Measurements from ENCODE around the gene SLC6A8. TPM values are rescaled to one million over a fixed set of nuclear protein-coding genes. Genes with fewer than 3 reads are reported as not detected.

SLC6A8 gene
- total RNA-seq, 2 experiments from 2014 or later, result 0.39 to 0.58 TPM

DNA sequence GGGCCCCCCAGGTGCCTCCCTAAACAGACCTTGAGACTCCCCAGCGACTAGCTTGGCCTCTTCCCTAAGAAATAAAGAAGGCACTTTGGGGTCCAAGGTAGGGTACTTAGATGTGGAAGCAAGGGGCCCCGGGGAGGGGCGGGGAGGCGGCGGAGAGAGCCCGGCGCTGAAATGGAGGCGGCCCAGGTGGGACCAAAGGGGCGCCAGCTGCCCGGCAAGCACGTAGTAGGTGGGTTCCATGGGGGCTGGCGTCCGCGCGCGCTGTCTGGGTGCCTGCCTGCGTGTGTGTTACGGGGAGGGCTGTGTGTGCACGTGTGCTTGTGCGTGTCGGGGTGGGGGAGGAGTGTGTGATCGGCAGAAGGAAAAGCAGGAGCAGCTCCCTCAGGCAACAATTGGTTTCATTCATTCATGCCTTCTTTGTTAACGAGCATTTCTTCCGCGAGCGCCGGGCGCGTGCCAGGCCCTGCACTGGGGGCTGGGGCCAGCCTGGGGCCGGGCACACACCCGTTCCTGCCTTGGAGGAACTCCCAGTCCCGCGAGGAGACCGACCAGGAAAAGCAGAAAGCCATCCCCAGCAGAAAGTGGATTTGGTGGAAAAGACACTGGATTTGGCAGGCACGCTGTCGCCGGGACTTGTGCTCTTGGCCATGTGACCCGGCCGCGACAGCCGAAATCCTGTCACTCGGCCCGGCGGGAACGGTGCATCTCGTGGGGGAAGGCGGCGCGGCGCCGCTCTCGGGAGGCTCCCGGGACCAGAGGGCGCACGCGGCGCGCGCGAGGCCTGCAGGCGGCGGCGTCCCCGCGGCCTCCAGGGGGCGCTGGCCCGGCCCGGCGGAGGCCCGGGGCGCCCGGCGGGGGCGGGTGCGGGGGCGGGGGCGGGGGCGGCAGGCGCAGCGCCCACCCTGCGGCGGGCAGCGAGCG lies 44.0 kb upstream of the SLC6A8 start:
- Mint-ChIP-seq H3K27me3 (peaks cover 33% of the 10 kb centered on the region), H3K4me1 (peaks cover 12% of the 10 kb centered on the region), H3K36me3 (ENCODE audit: low read depth) (no peaks in the 10 kb centered on the region), H3K4me3 (no peak overlapping the region), H3K9me3 (ENCODE audit: low read depth) (no peaks in the 10 kb centered on the region), H3K27ac (no peak overlapping the region)
- ATAC-seq, result no peak
- intact Hi-C loops (cut with DNase I, micrococcal nuclease), result no loop called here
- CTCF ChIA-PET, result interaction anchor here (1.0 to 1.5 kb wide), 3 partner anchors 13 to 36 kb away, joined by 3 to 12 read pairs (median 4); no protein-coding TSS in a partner anchor
- POLR2A ChIA-PET, result no interaction called here
- DNase-seq, result no peak

DNA sequence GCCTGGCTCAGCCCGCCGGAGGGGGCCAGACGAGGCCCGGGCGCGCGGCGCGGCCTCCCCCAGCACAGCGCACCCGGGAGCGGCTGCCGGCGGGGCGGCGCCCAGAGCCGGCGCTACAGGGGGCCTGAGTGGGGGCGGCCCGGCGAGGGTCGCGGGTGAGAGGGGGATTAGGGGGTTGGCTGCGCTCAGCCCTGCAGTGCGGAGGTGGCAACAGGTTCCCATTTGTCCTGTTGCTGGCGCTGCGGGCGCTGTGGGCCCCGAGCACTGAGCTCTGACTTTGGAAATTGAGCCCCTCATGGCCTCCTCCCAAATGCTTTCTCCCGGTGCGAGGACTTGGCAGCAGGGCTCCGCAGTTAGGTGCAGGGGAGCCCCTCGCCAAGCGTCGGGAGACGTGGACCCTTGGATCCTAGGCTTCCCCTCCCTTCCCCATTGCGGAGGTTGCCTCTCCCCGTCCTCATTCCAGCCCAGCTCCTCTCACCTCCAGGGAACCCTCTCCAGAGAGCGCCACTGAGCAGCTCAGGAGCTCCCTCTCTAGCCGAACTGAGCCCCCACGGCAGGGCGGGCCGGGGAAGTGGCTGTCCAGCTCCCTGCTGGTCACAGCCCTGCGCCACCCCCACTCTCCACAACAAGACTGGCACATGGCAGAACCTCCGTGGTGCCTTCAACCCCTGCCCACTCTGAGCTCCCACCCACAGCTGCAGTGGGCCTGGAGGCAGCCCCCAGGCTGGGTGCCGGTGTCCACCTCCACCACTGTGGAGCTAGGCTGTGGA lies 43.2 kb upstream of the SLC6A8 start:
- Mint-ChIP-seq H3K4me3 (no peak overlapping the region), H3K36me3 (ENCODE audit: low read depth) (no peaks in the 10 kb centered on the region), H3K4me1 (peaks cover 12% of the 10 kb centered on the region), H3K9me3 (ENCODE audit: low read depth) (no peaks in the 10 kb centered on the region), H3K27me3 (peaks cover 35% of the 10 kb centered on the region), H3K27ac (no peak overlapping the region)
- DNase-seq, result no peak
- intact Hi-C loops (cut with DNase I, micrococcal nuclease), result loop anchor here (5.0 kb wide), 3 partner anchors 37 to 702 kb away; no protein-coding TSS in a partner anchor
- ATAC-seq, result no peak
- POLR2A ChIA-PET, result interaction anchor here (0.7 kb wide), 1 partner anchor 60 kb away, joined by 3 read pairs; no protein-coding TSS in a partner anchor
- CTCF ChIA-PET, result interaction anchor here (0.8 to 1.7 kb wide), 6 partner anchors 13 to 80 kb away, joined by 3 to 12 read pairs (median 4); partner anchors contain the start of gene CCNQ

DNA sequence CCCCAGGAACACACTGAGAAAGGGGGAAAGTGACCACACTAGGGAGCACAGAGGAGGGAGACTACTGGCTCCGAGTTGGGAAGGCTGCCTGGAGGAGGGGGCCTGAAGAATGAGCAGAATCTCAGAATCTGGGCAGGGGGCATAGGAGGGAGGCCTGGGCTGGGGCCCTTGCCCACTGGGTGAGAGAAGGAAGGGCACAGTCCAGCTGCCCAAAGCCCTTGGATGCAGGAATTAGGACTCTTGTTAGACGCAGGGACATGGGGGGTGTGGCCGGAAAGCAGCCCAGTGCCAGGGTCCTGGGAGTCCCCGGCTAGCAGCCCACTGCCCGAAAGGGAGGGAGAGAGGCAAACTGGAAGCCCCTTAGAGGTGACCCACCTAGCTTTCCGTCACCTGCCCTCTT lies 42.6 kb upstream of the SLC6A8 start:
- Mint-ChIP-seq H3K4me3 (no peak overlapping the region), H3K27me3 (peaks cover 35% of the 10 kb centered on the region), H3K27ac (no peak overlapping the region), H3K36me3 (ENCODE audit: low read depth) (no peaks in the 10 kb centered on the region), H3K4me1 (peaks cover 12% of the 10 kb centered on the region), H3K9me3 (ENCODE audit: low read depth) (no peaks in the 10 kb centered on the region)
- ChIA-PET POLR2A (no interaction called here), CTCF (interaction anchor here (0.8 to 1.7 kb wide), 6 partner anchors 14 to 81 kb away, joined by 3 to 12 read pairs (median 4); partner anchors contain the start of gene CCNQ)
- no peak for ATAC-seq
- intact Hi-C loops (cut with DNase I, micrococcal nuclease), result loop anchor here (5.0 kb wide), 3 partner anchors 38 to 703 kb away; no protein-coding TSS in a partner anchor
- DNase-seq, result no peak

DNA sequence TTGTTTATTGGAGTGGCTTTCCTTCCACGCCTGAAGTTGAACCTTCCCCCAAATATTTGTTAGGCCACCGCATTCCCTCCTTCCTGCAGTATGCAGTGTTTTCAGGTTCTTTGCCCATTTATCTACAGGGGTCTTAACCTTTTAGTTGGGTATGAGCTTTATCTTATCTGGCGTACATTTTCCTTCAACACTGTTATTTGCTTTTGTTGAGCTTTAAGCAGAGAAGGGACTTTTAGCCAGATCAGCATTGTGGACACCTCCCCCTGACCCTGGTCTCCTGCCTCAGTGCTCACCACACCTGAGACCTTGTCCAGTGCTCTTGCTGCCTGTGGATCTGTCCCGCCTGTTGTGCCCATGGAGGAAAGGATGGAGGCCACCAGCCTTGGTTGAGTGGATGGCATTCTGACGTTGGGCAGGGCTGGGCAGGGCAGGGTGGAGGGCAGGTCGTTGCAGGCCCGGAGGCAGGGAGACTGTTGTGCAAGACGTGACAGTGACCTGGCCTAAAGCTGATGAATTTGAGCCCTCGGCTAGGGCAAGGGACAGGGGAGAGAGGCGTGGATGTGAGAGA lies 41.7 kb upstream of the SLC6A8 start:
- H3K9me3 Mint-ChIP-seq (ENCODE audit: low read depth), result no peaks in the 10 kb centered on the region
- CTCF ChIA-PET, result interaction anchor here (1.2 to 1.7 kb wide), 6 partner anchors 10 to 91 kb away, joined by 3 to 7 read pairs (median 4); no protein-coding TSS in a partner anchor
- intact Hi-C loops (cut with DNase I, micrococcal nuclease), result loop anchor here (2.0 to 5.0 kb wide), 4 partner anchors 35 to 704 kb away; no protein-coding TSS in a partner anchor
- H3K36me3 Mint-ChIP-seq (ENCODE audit: low read depth), result no peaks in the 10 kb centered on the region
- peaks cover 33% of the 10 kb centered on the region for H3K27me3 Mint-ChIP-seq
- ATAC-seq (no peak), DNase-seq (no peak)
- H3K4me1 Mint-ChIP-seq, result peaks cover 12% of the 10 kb centered on the region
- H3K27ac Mint-ChIP-seq, result no peak overlapping the region
- POLR2A ChIA-PET, result no interaction called here
- no peak overlapping the region for H3K4me3 Mint-ChIP-seq

DNA sequence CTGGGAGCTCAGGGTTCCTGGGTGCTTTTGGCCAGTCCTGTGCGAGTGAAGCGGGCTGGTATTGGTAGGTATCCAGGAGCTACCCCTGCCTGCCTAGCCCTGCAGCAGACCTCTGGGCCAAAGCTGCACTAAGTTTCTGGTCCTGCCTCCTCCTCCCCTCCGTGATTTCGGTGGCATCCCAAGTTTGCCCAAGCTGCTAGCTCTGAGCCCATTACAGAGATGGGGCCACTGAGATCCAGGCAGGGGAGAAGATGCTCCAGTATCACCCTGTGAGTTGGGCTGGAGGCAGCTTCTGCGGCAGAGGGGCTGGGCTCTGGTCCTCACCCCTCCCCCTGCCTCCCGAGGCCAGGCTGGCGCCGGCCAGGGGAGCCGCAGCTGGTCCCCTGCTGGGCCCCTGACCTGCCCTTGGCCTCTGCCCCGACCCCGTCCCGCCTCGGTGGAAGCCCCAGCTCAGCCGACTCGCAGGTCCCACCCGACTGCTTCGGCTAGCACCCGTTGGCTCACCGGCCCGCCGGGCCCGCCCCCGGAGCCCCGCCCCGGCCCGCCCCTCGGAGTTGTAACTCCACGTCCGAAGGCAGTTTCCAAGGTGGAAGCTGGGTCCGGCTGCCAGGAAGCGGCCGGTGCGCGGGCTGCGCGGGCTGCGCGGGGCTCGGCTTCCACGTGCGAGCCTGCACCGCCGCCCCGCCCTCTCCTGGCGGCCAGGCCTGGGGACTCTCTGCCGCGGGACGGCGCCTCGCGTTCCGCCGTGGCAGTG lies 40.9 kb upstream of the SLC6A8 start, which contains the start of gene DUSP9:
Gene DUSP9, plus strand, starts transcription at position 584 of the 754 bp plus-strand sequence. CDS start 751 bp downstream, outside the sequence.
- DNase-seq, result no peak
- Mint-ChIP-seq H3K36me3 (ENCODE audit: low read depth) (no peaks in the 10 kb centered on the region), H3K27me3 (peaks cover 29% of the 10 kb centered on the region), H3K27ac (no peak within 1 kb of the TSS), H3K4me1 (peaks cover 8% of the 10 kb centered on the region), H3K4me3 (no peak within 1 kb of the TSS), H3K9me3 (ENCODE audit: low read depth) (no peaks in the 10 kb centered on the region)
- POLR2A ChIA-PET, result interaction anchor here (0.6 kb wide), 1 partner anchor 37 kb away, joined by 3 read pairs; no protein-coding TSS in a partner anchor
- no peak for ATAC-seq
- intact Hi-C loops (cut with DNase I, micrococcal nuclease), result loop anchor here (2.0 to 5.0 kb wide), 4 partner anchors 36 to 704 kb away; no protein-coding TSS in a partner anchor
- CTCF ChIA-PET, result interaction anchor here (0.7 to 3.4 kb wide), 9 partner anchors 9 to 199 kb away, joined by 3 to 12 read pairs (median 4); no protein-coding TSS in a partner anchor

DNA sequence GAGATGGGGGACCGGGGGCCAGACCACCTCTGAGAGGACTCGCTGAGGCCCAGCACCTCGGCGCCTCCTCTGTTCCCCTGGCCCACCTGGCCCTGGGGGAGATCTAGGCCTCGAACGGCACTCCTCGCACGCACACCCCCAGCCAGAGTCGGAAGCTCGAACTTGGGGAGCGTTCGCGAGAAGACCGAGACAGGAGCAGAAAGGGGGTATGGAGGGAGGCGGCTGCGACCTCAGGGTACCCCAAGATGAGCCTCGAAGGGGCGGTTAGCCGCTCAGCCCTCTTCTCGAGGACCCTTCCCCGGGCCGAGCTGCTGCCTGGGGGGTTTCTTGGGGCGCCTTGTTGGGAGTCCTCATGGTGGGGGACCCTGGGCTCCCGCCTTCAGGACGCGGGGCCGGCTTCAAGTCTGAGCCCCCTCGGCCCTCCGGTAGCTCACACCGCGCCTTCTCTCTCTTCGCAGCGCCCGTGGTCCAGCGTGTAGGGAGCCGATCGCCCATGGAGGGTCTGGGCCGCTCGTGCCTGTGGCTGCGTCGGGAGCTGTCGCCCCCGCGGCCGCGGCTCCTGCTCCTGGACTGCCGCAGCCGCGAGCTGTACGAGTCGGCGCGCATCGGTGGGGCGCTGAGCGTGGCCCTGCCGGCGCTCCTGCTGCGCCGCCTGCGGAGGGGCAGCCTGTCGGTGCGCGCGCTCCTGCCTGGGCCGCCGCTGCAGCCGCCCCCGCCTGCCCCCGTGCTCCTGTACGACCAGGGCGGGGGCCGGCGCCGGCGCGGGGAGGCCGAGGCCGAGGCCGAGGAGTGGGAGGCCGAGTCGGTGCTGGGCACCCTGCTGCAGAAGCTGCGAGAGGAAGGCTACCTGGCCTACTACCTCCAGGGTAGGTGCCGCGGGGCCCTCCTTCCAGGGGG lies 40.0 kb upstream of the SLC6A8 start:
- POLR2A ChIA-PET, result no interaction called here
- Mint-ChIP-seq H3K27me3 (peaks cover 27% of the 10 kb centered on the region), H3K4me1 (peaks cover 6% of the 10 kb centered on the region), H3K9me3 (ENCODE audit: low read depth) (no peaks in the 10 kb centered on the region), H3K27ac (no peak overlapping the region), H3K36me3 (ENCODE audit: low read depth) (no peaks in the 10 kb centered on the region), H3K4me3 (no peak overlapping the region)
- DNase-seq (no peak), ATAC-seq (no peak)
- CTCF ChIA-PET, result interaction anchor here (1.0 to 3.4 kb wide), 4 partner anchors 10 to 108 kb away, joined by 4 to 12 read pairs (median 4); no protein-coding TSS in a partner anchor
- intact Hi-C loops (cut with DNase I, micrococcal nuclease), result loop anchor here (2.0 to 5.0 kb wide), 4 partner anchors 37 to 705 kb away; no protein-coding TSS in a partner anchor

DNA sequence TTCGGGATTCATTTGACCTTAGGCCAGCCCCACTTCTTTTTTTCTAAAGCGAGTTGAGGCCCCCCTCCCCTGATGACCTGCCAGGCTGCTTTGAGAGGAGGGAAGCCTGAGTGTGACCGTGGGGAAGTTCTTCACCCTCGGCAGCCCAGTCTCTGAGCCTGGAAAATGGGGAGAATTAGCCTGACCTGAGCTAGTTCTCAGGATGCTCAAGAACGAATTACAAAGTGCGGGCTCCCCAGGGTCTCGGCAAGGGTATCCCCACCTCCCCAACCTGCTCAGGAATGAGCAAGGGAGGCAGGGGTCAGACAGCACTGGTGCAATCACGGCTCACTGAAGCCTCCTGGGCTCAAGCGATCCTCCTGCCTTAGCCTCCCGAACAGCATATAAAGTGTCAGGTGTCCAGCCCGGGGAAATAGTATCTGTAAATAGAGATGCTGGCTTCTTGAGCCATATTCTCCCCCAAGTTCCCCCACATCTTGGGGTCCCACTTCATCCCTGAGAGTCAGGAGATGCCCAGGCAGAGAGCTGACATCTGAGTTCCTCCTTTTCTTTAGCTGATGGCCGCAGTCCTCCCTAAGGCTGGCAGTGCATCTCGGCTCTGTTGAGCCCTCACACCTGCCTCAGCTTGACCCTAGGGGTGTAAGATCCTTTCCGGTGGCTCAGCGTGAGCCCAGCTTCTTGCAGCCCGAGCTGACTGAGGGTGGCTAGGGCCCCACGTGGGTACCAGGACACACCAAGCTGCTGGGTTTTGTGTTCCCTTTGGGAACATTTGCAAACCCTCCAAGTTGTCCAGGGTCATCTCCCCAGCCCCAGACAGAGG lies 39.2 kb upstream of the SLC6A8 start:
- Mint-ChIP-seq H3K27ac (no peak overlapping the region), H3K4me1 (peaks cover under 1% of the 10 kb centered on the region), H3K27me3 (peaks cover 20% of the 10 kb centered on the region), H3K9me3 (ENCODE audit: low read depth) (no peaks in the 10 kb centered on the region), H3K36me3 (ENCODE audit: low read depth) (no peaks in the 10 kb centered on the region), H3K4me3 (no peak overlapping the region)
- DNase-seq (no peak), ATAC-seq (no peak)
- ChIA-PET CTCF (interaction anchor here (0.6 to 3.4 kb wide), 5 partner anchors 19 to 707 kb away, joined by 3 to 12 read pairs (median 3); no protein-coding TSS in a partner anchor), POLR2A (no interaction called here)
- intact Hi-C loops (cut with DNase I, micrococcal nuclease), result loop anchor here (1.0 to 5.0 kb wide), 5 partner anchors 41 to 706 kb away; no protein-coding TSS in a partner anchor

DNA sequence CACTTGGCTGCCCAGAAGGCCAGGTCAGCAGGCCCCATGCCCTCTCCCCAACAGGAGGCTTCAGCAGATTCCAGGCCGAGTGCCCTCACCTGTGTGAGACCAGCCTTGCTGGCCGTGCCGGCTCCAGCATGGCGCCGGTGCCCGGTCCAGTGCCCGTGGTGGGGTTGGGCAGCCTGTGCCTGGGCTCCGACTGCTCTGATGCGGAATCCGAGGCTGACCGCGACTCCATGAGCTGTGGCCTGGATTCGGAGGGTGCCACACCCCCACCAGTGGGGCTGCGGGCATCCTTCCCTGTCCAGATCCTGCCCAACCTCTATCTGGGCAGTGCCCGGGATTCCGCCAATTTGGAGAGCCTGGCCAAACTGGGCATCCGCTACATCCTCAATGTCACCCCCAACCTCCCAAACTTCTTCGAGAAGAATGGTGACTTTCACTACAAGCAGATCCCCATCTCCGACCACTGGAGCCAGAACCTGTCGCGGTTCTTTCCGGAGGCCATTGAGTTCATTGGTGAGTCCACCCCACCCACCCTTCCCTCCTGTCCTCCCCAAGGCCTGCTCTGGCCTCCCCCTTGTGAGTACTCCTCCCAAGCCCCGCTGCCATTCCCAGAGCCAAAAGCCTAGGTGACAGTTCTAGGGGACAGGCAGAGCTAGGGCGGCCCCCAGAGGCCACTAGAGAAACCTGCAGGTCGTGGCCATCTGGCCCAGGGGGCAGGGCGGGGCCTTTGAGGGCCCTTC lies 38.4 kb upstream of the SLC6A8 start:
- no peaks in the 10 kb centered on the region for H3K9me3 Mint-ChIP-seq (ENCODE audit: low read depth)
- no peak overlapping the region for H3K4me3 Mint-ChIP-seq
- ChIA-PET CTCF (interaction anchor here (0.6 to 3.4 kb wide), 6 partner anchors 18 to 708 kb away, joined by 3 to 12 read pairs (median 4); no protein-coding TSS in a partner anchor), POLR2A (no interaction called here)
- H3K27ac Mint-ChIP-seq, result no peak overlapping the region
- DNase-seq (peak; percentile 64), ATAC-seq (peak; percentile 84)
- no peaks in the 10 kb centered on the region for H3K36me3 Mint-ChIP-seq (ENCODE audit: low read depth)
- no peaks in the 10 kb centered on the region for H3K4me1 Mint-ChIP-seq
- H3K27me3 Mint-ChIP-seq, result peaks cover 17% of the 10 kb centered on the region
- intact Hi-C loops (cut with DNase I, micrococcal nuclease), result loop anchor here (1.0 to 5.0 kb wide), 5 partner anchors 42 to 707 kb away; no protein-coding TSS in a partner anchor
